Osteocyte (in vitro differentiated cells): ENCODE measurements around the gene SCN9A. TPM values are rescaled to one million over a fixed set of nuclear protein-coding genes. Genes with fewer than 3 reads are reported as not detected.
"Not testable (repeated sequence)": the region's sequence is repeated elsewhere in the genome, so short reads cannot be mapped to it uniquely, and the experiment has no call there.

ENCODE experiments used
- DNase-seq: peaks from one replicate; pipeline ENCODE4 v3.0.0; 2021; ENCODE audit warnings: mixed read lengths; ENCODE audit not compliant: unreplicated experiment; ENCODE audit errors: extremely low spot score
- H3K27ac Mint-ChIP-seq: one replicate; pipeline ENCODE4 v1.8.0; 2021; ENCODE audit warnings: mild to moderate bottlenecking, mixed read lengths; ENCODE audit not compliant: unreplicated experiment
- H3K27me3 Mint-ChIP-seq: one replicate; pipeline ENCODE4 v1.8.0; 2021; ENCODE audit warnings: mixed read lengths; ENCODE audit not compliant: unreplicated experiment
- H3K36me3 Mint-ChIP-seq: one replicate; pipeline ENCODE4 v1.8.0; 2021; ENCODE audit warnings: mixed read lengths; ENCODE audit not compliant: unreplicated experiment
- H3K4me1 Mint-ChIP-seq: one replicate; pipeline ENCODE4 v1.8.0; 2021; ENCODE audit warnings: mixed read lengths; ENCODE audit not compliant: unreplicated experiment
- H3K4me3 Mint-ChIP-seq: one replicate; pipeline ENCODE4 v1.8.0; 2021; ENCODE audit warnings: mild to moderate bottlenecking, moderate library complexity, mixed read lengths; ENCODE audit not compliant: unreplicated experiment
- H3K9me3 Mint-ChIP-seq: one replicate; pipeline ENCODE4 v1.8.0; 2021; ENCODE audit warnings: mixed read lengths; ENCODE audit not compliant: unreplicated experiment
- CTCF ChIP-seq: fragments of 200-600 bp; sonication (generic); IDR thresholded peaks from 2 replicates; pipeline ENCODE4 v1.5.0; 2021; ENCODE audit warnings: antibody characterized with exemption, mild to moderate bottlenecking, moderate library complexity
- total RNA-seq: library from RNA; stranded (reverse); gene quantifications from 2 replicates; pipeline ENCODE4 v1.2.1, GENCODE V29; 2021

Gene SCN9A
- total RNA-seq, 1 donor from 2014 or later: 6.6 TPM

GRCh38 chr2:166360906-166361305 lies 14.8 kb downstream of the SCN9A start:
- DNase-seq: no peak
- Mint-ChIP-seq H3K4me1 (peaks cover 38% of the 10 kb centered on the region), H3K27ac (no peak overlapping the region)

GRCh38 chr2:166360426-166360825 lies 15.3 kb downstream of the SCN9A start:
- H3K9me3 Mint-ChIP-seq: no peaks in the 10 kb centered on the region
- no peak for TF ChIP-seq CTCF
- peaks cover 2% of the 10 kb centered on the region for H3K36me3 Mint-ChIP-seq
- DNase-seq: no peak
- no peaks in the 10 kb centered on the region for H3K27me3 Mint-ChIP-seq
- H3K27ac Mint-ChIP-seq: no peak overlapping the region
- peaks cover 33% of the 10 kb centered on the region for H3K4me1 Mint-ChIP-seq
- no peak overlapping the region for H3K4me3 Mint-ChIP-seq

More at GRCh38 chr2:166360906-166361305, 14.8 kb downstream of the SCN9A start:
- no peak for TF ChIP-seq CTCF
- Mint-ChIP-seq H3K27me3 (no peaks in the 10 kb centered on the region), H3K4me3 (no peak overlapping the region), H3K9me3 (no peaks in the 10 kb centered on the region), H3K36me3 (peaks cover 2% of the 10 kb centered on the region)

- not testable (repeated sequence) for H3K27me3 Mint-ChIP-seq, DNase-seq, H3K9me3 Mint-ChIP-seq, H3K36me3 Mint-ChIP-seq, H3K27ac Mint-ChIP-seq, H3K4me3 Mint-ChIP-seq
- peaks cover 23% of the 10 kb centered on the region for H3K4me1 Mint-ChIP-seq
Observed at GRCh38 chr2:166357950-166358321, 17.8 kb downstream of the SCN9A start.

DNA sequence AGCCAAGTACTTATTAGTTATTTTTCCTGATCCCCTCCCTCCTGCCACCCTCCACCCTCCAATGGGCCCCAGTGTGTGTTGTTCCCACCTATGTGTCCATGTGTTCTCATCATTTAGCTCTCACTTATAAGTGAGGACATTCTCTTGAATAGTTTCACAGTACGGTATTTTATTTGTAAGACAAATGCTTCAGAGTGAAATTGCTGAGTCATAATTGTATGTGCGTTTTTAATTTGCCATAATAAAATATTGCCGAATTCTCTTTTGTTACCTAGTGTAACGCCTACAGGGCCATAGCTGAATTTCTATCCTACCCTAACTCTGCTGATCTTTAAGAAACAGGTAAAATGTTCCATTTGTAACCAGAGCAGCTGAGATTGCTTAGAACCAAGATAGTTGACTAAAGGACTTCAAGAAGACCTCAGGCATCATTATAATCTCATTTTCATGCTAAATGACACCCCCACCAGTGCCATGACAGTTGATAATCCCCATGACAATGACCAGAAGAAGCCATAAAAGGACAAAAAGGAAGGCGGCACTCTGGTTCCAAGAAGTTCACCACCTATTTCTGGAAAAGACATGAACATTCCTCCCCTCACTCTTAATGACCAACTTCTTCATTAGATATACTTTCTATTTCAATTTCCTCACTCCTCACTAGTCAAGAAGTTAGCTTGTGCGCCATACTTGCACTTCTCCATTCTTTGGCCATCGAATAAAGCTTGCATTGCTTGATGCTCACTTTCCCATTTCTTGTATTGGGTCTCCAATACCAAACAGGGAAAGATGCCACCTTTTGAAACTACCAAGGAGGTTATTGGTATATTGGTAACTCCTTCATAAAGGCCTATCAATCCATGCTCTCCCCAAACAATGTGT lies 18.4 kb downstream of the SCN9A start:
- peaks cover 19% of the 10 kb centered on the region for H3K4me1 Mint-ChIP-seq
- no peaks in the 10 kb centered on the region for H3K9me3 Mint-ChIP-seq
- H3K27me3 Mint-ChIP-seq: no peaks in the 10 kb centered on the region
- H3K4me3 Mint-ChIP-seq: no peak overlapping the region
- peaks cover 2% of the 10 kb centered on the region for H3K36me3 Mint-ChIP-seq
- no peak overlapping the region for H3K27ac Mint-ChIP-seq
- TF ChIP-seq CTCF: no peak
- DNase-seq: no peak

DNA sequence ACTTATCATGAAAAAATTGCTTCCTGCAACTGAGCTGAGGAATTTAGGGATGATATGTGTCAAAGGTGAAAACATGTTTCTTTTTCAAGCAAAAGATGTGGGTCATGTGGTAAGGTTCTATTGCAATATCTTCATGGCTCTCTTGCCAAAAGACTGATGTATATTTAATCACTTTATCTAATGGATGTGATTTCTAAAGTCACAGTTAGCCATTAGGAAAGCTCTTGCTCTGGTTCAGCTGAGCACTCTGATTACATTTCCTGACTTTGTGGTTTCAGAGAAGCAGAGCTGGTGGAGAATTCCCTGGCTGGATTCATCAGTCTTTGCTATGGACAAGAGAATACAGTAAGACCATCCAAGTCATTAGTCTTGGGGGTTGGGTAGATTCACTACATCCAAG lies 24.4 kb downstream of the SCN9A start:
- Mint-ChIP-seq H3K27ac (no peak overlapping the region), H3K4me3 (no peak overlapping the region), H3K36me3 (no peaks in the 10 kb centered on the region), H3K27me3 (no peaks in the 10 kb centered on the region), H3K4me1 (peaks cover 18% of the 10 kb centered on the region), H3K9me3 (no peaks in the 10 kb centered on the region)
- DNase-seq: no peak
- no peak for TF ChIP-seq CTCF
